GM12872 (cell line): ENCODE results near the gene ARID2.

ENCODE experiments used
- TF ChIP-seq, protein P1 (sequence below): IDR thresholded peaks from 3 replicates; pipeline ENCODE4 v1.5.1; 2011; ENCODE audit warnings: low read depth, mild to moderate bottlenecking, low read length, moderate library complexity; ENCODE audit not compliant: insufficient read depth

Gene ARID2

DNA sequence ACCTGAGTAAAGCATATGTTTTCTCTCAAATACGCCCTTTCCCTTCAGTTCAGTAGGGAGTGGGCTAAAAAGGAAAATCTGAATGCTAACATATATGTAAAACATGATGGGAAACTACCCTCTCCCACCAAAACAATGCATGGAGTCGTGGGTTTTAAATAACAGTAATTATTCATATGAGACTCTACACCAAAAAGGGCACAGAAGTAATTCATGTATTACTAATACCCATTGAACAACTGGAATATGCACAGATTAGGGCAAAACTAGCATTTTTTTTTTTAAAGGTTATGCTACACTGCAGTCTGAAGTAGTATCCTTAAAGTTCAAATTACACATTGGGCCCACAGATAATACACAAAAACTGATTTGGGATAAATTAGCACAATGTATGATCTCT is 8.1 kb upstream of the ARID2 start:
- TF ChIP-seq, protein P1, sequence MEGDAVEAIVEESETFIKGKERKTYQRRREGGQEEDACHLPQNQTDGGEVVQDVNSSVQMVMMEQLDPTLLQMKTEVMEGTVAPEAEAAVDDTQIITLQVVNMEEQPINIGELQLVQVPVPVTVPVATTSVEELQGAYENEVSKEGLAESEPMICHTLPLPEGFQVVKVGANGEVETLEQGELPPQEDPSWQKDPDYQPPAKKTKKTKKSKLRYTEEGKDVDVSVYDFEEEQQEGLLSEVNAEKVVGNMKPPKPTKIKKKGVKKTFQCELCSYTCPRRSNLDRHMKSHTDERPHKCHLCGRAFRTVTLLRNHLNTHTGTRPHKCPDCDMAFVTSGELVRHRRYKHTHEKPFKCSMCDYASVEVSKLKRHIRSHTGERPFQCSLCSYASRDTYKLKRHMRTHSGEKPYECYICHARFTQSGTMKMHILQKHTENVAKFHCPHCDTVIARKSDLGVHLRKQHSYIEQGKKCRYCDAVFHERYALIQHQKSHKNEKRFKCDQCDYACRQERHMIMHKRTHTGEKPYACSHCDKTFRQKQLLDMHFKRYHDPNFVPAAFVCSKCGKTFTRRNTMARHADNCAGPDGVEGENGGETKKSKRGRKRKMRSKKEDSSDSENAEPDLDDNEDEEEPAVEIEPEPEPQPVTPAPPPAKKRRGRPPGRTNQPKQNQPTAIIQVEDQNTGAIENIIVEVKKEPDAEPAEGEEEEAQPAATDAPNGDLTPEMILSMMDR: no peak

DNA sequence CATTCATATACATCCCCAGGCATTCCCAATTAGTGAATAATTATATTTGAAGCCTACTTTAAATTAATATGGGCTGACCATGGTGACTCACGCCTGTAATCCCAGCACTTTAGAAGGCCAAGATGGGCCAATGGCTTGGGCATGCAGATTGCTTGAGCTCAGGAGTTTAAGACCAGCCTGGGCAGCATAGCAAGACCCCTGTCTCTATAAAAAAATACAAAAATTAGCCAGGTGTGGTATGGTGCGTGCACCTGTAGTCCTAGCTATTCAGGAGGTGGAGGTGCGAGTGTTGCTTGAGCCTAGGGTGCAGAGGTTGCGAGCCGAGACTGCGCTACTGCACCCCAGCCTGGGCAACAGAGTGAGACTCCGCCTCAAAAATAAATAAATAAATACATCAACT is 7.6 kb upstream of the ARID2 start:
- TF ChIP-seq, protein P1: no peak

DNA sequence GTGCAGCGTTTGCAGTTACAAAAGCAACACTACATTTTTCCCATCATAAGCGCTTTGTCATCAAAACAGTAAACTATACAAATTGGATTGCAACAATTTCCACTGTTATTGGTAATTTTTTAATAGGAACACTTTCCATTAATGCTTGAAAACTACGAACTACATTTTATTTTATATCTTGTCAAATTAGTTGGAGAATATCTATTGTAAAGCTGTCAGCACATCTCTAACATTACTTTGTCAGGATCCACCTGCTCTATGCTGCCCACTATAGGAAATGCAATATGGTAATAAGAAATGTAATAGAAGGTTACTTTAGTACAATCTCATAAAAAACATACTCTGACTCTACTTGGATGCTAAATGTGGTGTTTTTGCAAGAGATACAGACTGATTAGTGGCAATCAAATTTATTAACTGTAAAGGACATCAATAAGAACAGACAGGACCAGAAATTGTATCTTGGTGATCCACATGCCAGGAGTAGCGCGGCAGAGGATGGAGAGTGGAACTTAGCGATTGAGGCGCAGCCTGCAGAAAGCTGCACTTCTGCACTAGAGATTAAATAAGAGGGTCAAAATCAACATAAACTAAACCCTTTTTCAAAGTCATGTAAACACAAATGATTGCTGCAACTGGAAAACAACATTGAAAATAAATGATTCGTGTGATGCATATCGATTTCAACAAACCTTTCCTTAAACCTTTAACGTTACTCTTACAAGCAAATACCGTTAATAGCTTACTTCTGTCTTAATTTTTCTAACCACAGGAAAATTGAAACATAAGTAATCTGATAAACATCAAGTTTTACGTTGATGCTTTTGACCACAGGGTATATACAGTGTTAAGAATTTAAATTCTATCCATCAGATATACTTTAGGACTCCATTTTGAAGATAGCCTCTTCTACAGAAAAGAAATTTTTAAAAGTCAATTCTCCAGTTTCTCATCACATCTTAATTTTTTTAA is 3.6 kb upstream of the ARID2 start:
- TF ChIP-seq, protein P1: peak; percentile 66

DNA sequence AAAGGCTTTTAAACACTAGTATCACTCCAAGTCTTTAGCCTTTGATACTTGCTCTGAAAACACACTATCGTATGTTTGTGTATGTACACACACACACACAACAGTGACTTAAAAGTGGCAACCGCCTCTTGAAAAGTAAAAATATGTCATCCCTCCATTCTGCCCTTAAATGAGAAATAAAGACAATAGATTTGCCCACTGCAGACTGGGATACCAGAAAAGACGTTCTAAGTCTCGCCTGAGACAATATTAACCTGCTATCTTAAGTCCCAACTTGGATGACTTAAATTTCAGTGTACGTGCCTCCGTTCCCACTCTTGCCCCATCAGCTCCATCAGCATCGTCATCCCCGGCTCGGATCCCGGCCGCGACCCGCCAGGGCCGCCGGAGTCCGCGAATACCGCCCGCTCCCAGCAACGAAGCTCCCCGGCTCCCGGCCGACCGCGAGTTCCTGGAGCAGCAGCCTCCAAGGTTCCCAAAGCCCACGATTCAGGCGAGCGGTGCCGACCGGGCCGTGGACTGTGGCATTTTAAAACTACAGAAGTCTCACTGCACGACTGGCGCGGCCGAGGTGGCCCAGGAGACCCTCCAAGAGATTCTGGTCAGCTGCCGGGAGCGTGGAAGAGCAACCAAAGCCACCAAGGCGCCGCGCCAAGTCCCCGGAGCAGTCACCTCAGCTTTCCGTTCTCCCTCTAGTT is 2.8 kb upstream of the ARID2 start:
- TF ChIP-seq, protein P1: no peak

DNA sequence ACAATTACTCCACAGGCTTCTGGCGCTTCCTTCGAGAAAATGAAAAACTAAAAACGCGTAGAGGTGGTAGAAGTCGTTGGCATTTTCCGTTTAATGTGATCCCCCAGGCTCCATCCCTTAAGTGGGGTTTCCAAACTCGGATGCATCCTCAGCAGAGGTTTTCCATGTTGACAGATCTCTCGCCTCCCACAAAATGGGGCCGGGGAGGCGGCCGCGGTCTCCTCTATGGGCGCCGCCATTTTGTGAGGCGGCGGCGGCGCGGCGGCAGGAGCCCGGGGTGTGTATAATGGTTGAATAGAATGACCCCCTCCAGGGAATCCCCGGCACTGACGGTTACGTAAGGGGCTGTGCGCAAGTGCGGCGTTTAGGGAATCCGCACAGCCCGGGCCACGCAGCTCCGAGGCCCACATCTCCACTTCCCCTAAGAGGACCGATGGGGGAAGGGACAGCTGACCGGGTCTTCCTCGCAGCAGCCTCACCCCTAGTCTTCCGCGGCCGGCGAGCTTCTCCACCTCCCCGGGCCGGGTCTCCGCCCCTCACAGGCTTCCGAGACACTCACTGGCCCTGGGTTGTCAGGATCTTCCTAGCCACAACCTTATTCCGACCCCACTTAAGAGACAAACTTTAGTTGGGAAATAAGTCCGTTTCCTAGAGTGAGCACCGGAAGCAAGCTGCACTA is 2.1 kb upstream of the ARID2 start:
- TF ChIP-seq, protein P1: no peak

DNA sequence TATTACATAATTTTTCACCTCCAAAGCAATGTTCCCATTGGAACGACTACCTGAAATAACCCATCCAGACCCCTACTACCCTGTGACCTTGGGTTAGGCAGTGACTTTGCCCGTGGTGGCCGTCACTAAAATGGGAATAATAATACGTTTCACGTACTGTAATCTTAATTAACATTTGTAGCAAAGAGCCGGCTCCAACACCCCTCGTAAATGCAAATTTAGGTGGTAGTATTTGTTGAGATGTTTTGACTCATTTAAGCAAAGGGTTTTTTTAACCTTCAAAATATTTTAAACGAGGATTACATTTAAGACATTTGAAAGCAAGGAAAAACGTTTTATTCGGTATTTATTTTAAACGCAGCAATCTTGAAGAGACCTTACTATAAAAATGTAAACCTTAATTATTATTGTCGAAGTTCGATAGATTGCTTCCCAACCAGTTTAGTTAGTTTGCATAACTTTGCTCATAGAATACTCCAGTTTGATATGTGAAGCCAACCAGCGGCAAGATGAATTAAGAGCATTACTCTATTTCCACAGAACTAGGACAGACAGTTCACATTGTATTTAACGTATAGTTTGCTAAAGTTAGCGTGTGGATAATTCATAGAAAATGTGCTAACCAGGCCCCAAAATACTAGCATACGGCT is 1.4 kb upstream of the ARID2 start:
- TF ChIP-seq, protein P1: no peak

DNA sequence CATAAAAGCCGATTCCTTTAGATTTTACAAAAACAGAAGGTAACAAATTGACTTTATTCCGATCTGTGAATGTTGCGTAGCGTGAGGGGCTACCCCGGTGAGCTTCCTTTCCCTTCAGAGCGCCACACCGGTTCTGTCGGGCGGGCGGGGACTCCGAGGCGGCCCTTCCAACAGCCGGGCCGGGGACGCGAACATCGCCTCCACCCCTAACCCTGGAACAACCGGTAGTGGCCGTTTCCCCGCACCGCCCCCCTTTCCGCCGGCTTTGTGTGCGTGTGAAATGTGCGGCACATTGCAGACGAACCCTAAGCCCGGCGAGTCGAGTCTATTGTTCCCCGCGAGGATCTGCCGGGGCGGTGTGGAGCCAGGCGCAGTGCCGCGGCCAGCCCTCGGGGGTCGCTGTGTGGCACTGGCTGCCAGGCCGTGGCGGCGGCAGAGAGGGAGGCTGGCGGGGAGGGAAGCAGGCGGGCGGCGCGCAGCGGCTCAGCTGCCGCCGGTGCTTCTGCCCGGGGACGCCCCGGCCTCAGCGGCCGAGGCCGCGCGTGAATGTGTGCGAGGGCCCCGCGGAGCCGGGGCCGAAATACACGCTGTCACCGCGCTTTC is 775 bp upstream of the ARID2 start:
- TF ChIP-seq, protein P1: peak; percentile 91
